Activated CD8-positive, alpha-beta memory T cell treated with anti-CD3 and anti-CD28 coated beads, Interleukin-2, amount 50 U/mL, for 24 hours (primary cell): ENCODE measurements around the gene OR2A7.
"Not testable (repeated sequence)": the region's sequence is repeated elsewhere in the genome, so short reads cannot be mapped to it uniquely, and the experiment has no call there.

ENCODE experiments used
- DNase-seq: peaks from one replicate; pipeline ENCODE4 v3.0.0-alpha.2; 2020; ENCODE audit errors: extremely low read depth

OR2A7 gene

GRCh38 chr7:144255471-144255897 lies 9.1 kb downstream of the OR2A7 start:
- DNase-seq, result no peak

GRCh38 chr7:144252307-144252706 lies 12.3 kb downstream of the OR2A7 start:
- not testable (repeated sequence) for DNase-seq

DNA sequence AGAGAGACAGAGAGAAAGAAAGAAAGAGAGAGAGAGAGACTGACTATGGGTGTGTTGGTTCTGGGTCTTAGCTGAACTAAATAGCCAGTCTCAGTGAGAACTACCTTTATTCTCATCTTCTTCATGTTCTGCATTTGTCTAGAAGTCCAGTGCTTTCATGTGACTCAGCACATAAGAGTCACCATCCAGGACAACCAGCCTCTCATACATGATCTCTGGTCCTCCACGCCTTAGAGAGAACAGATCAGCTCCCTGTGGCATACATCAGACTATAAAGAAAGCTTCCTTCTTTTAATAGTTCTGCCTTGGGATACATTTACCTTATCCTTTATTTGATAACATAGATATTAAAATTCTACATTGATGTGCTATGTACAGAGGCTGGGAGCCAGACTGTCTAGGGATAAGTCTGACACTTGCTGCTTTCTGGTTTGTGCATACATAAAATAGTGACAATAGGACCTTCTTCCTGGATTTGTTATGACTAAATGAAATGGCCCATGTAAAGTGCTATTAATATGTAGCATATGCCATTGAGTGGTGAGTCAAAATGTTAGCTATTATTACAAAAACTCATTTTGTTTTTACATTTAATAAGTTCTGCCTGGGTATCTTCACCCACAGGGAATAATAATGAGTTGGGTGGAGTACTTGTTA lies 16.8 kb downstream of the OR2A7 start:
- DNase-seq, result not testable (repeated sequence)

GRCh38 chr7:144246967-144247366 lies 17.6 kb downstream of the OR2A7 start:
- not testable (repeated sequence) for DNase-seq

DNA sequence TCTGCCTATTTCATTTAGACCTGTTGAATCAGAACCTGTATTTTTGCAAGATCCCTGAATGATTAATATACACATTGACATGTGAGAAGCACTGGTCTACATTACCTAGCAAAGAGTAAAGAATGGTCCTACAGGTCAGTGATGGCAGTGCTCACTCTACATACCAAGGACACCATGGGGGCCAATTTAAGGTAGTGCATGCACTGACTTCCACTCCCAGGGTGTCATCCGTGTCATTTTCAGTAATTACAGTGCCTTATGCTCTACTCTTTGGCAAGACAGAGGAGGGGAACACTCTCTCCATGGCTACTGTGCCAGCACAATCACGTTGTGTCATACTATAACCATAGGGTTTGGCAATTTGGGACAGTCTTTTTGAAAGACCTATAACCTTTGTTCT lies 19.2 kb downstream of the OR2A7 start:
- not testable (repeated sequence) for DNase-seq

DNA sequence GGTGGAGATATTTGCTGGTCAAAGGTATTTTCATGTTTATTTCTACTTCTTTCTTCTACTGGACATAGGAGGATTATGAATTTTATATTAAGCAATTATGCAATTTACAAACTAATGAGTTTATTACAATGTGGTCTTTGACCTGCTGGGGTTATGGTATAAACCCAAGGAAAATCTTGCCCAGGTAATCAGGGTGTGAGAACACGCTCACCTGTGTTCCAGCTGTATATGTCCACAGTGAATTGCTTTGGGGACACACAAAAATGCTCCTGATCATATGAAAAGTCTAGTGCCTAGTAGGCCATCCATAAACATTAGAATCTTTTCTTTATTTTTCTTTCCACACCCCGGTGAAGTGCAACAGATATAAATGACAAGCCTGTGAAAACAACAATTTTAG lies 25.2 kb downstream of the OR2A7 start, which contains the start of gene OR2A42:
OR2A42 (minus strand) TSS at position 241 of the 400 bp plus-strand sequence. CDS start 6,762 bp downstream, outside the sequence.
- not testable (repeated sequence) for DNase-seq

GRCh38 chr7:144238530-144239082 lies 26.0 kb downstream of the OR2A7 start:
- DNase-seq, result not testable (repeated sequence)

- not testable (repeated sequence) for DNase-seq
Measured at GRCh38 chr7:144233039-144233438, 31.6 kb downstream of the OR2A7 start.

- DNase-seq, result not testable (repeated sequence)
Measured at GRCh38 chr7:144231027-144231426, 33.6 kb downstream of the OR2A7 start.

- not testable (repeated sequence) for DNase-seq
Measured at GRCh38 chr7:144228810-144229209, 35.8 kb downstream of the OR2A7 start.

- not testable (repeated sequence) for DNase-seq
Measured at GRCh38 chr7:144226866-144227265, 37.7 kb downstream of the OR2A7 start.

DNA sequence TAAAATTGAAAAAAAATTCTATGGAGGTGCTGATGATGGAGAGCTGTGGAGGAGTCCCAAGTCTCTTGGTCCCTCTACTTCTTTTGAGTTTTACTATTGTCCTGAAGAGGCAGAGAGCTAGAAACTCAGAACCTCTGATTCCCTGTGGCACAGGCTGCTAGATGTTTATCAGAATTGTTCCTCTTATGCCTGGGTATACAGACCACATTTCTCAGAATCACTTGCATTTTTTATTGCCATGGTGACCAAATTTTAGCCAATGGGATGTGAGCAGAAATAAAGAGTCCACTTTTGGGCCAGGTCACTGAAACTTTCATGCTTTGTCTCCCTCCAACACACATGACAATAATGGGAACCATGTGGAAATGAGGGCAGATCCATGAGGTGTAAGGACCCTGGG lies 40.9 kb downstream of the OR2A7 start:
- not testable (repeated sequence) for DNase-seq

DNA sequence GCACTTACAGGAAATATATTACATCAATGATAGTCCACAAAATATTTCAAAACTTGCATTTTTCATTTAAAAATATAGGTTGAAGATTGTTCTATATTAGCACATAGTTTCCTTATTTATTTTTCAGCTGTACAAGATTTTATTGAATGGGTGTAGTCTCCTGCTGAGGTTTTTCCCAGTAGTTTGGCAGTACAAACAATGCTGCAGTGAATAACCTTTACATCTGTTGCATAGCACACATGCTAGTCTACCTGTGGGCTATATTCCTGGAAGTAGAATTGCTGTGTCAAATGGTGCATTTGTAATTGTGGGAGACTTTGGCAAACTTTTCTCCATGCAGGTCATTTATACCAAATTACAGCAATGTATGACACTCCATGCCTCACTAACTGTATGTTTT lies 44.1 kb downstream of the OR2A7 start:
- DNase-seq, result not testable (repeated sequence)

- DNase-seq, result not testable (repeated sequence)
Measured at GRCh38 chr7:144219149-144219548, 45.4 kb downstream of the OR2A7 start.

- not testable (repeated sequence) for DNase-seq
Measured at GRCh38 chr7:144218581-144218980, 46.0 kb downstream of the OR2A7 start.

DNA sequence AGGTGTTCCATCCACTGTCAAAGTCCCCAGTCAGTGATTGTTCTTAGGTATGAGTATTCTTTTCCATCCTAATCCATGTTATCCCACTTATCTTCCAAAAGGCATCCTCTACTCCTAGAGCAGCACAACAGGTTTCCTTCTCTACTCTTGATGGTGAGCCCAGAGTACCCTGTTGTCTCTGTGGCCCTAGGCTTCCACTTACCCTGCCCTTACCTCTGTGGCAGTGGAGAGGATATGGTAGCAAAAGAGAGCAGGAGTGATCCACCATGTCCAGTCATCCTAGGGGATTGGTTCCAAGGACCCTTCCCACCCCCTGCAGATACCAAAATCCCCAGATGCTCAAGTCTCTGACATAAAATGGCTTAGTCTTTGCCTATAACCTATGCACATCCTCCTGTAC lies 47.4 kb downstream of the OR2A7 start:
- DNase-seq, result not testable (repeated sequence)
